A673 (cell line): ENCODE data around the gene SLC26A2.
A peak's percentile ranks its signal among the peaks of the same experiment; 100 is the strongest.

Experiments
- CTCF ChIP-seq: fragments of 300-800, 200-600 bp; sonication (generic); conservative IDR thresholded peaks from 2 replicates; pipeline ENCODE4 v1.5.1; 2017; ENCODE audit warnings: low read depth, mild to moderate bottlenecking, antibody characterized with exemption, low read length, moderate library complexity, mixed read lengths
- EZH2 ChIP-seq: fragments of 200-600 bp; sonication (generic); IDR thresholded peaks from 2 replicates; pipeline ENCODE4 v1.6.1; 2017; ENCODE audit warnings: borderline replicate concordance, low read depth, mild to moderate bottlenecking, mixed read lengths, antibody characterized with exemption, low read length; ENCODE audit not compliant: poor library complexity, severe bottlenecking

GRCh38 chr5:149990518-149991376, 30.2 kb downstream of the SLC26A2 start:
- peak; percentile 93 for TF ChIP-seq CTCF
- TF ChIP-seq EZH2: no peak
